ENCODE results near the gene SELENOH. TPM values are rescaled to one million over a fixed set of nuclear protein-coding genes. Genes with fewer than 3 reads are reported as not detected.
A peak's percentile ranks its signal among the peaks of the same experiment; 100 is the strongest.

The SELENOH gene
- total and polyA plus RNA-seq, 9 of the 15 experiments (the other 6 are each of a cell fraction or from before 2014, with no cell fraction given): 16.6 to 299 (median 118) TPM

GRCh38 chr11:57763568-57763967 is 22.3 kb downstream of the SELENOH start:
- POLR2A ChIA-PET: interaction anchor here (0.7 to 6.2 kb wide), 8 partner anchors 9 to 51 kb away, joined by 3 to 88 read pairs (median 10); partner anchors contain the start of genes BTBD18, MED19, SELENOH and TMX2
- peak; percentile 70 for ATAC-seq
- BruUV-seq (replicated peaks): no TSS peak
- DNase-seq (ENCODE audit: extremely low read depth in 1 of 4, low spot score in 3 of 4): peak; percentile 34 to 54 (median 47)
- Histone ChIP-seq H3K36me3 (ENCODE audit: control insufficient read depth, insufficient read depth, low read length) (peaks cover 7% of the 10 kb centered on the region; the same call in 1 of the 3 replicates), H3K9ac (ENCODE audit: insufficient read depth in 1 of 2, low read depth in 2 of 2, low read length in 2 of 2) (peak overlapping the region; percentile 1 to 95; a peak in 2 of 4 replicates), H3K4me3 (peak overlapping the region; percentile 62), H3K9me1 (ENCODE audit: control insufficient read depth, insufficient read depth, low read length) (no peaks in the 10 kb centered on the region), H3K27me3 (ENCODE audit: control insufficient read depth in 2 of 2, insufficient read depth in 2 of 2, low read length in 2 of 2) (no peaks in the 10 kb centered on the region), H3K4me2 (ENCODE audit: insufficient read depth, low read length) (peak overlapping the region; percentile 79), H4K20me1 (replicated peaks; ENCODE audit: control insufficient read depth, insufficient read depth, low read length) (peaks cover 7% of the 10 kb centered on the region), H3K27ac (ENCODE audit: extremely low read depth, low read depth, low read length) (no peak overlapping the region), H3K4me1 (replicated peaks in 1 of 2; ENCODE audit: control insufficient read depth in 2 of 2, insufficient read depth in 2 of 2, low read length in 2 of 2) (peaks cover 7 to 22% of the 10 kb centered on the region in 2 experiments; a peak in 4 of 5 replicates), H2AFZ (ENCODE audit: low read depth, low read length) (no peak overlapping the region), H3K79me2 (ENCODE audit: control insufficient read depth, insufficient read depth, low read length) (peaks cover 67% of the 10 kb centered on the region), H3K9me3 (replicated peaks; ENCODE audit: control insufficient read depth, insufficient read depth, low read depth, low read length) (no peaks in the 10 kb centered on the region)
- in situ Hi-C loops (cut with MboI) (no loop called here), intact Hi-C loops (cut with micrococcal nuclease) (loop anchor here (2.0 to 5.0 kb wide), 2 partner anchors 15 to 34 kb away; no protein-coding TSS in a partner anchor)
- CTCF ChIA-PET (ENCODE audit: low intra/inter-chr PET ratio): no interaction called here
- 6% methylated on average over 1 of the region's 1 CpG for WGBS (ENCODE audit: insufficient coverage, low coverage, missing lambda C conversion rate)
- peak; percentile 77 for TF ChIP-seq ZNF766 (CRISPR knock-in tag; conservative IDR thresholded peaks at IDR 0.05)
- TF ChIP-seq MXD1 (CRISPR knock-in tag; IDR thresholded peaks at IDR 0.05; ENCODE audit: borderline replicate concordance, poor library complexity, severe bottlenecking): no peak
- TF ChIP-seq HDAC3 (IDR thresholded peaks at IDR 0.05; ENCODE audit: borderline replicate concordance, partially characterized antibody): no peak
- peak in 1 of 2 experiments; percentile 52; a peak in 1 of 4 replicates for TF ChIP-seq HDAC1 (IDR thresholded peaks at IDR 0.05)
- TF ChIP-seq MLLT1 (IDR thresholded peaks at IDR 0.05): peak in 1 of 2 experiments; percentile 22; a peak in 1 of 4 replicates
- TF ChIP-seq, protein P1, sequence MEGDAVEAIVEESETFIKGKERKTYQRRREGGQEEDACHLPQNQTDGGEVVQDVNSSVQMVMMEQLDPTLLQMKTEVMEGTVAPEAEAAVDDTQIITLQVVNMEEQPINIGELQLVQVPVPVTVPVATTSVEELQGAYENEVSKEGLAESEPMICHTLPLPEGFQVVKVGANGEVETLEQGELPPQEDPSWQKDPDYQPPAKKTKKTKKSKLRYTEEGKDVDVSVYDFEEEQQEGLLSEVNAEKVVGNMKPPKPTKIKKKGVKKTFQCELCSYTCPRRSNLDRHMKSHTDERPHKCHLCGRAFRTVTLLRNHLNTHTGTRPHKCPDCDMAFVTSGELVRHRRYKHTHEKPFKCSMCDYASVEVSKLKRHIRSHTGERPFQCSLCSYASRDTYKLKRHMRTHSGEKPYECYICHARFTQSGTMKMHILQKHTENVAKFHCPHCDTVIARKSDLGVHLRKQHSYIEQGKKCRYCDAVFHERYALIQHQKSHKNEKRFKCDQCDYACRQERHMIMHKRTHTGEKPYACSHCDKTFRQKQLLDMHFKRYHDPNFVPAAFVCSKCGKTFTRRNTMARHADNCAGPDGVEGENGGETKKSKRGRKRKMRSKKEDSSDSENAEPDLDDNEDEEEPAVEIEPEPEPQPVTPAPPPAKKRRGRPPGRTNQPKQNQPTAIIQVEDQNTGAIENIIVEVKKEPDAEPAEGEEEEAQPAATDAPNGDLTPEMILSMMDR (IDR thresholded peaks at IDR 0.05 in 2 of 3, conservative IDR thresholded peaks at IDR 0.05 in 1 of 3; ENCODE audit: insufficient read depth in 2 of 3, low read depth in 1 of 3, low read length in 3 of 3): peak in 2 of 3 experiments; percentile 16 to 17; a peak in 1 of 6 replicates
- TF ChIP-seq RAD21 (CRISPR knock-in tag; conservative IDR thresholded peaks at IDR 0.05 in 1 of 2, IDR thresholded peaks at IDR 0.05 in 1 of 2): peak in 1 of 2 experiments; percentile 16; a peak in 1 of 4 replicates
- FAIRE-seq: peak; percentile 55

All from K562 (cell line).